GM19025 (cell line): ENCODE measurements around the gene PPM1H.
A peak's percentile ranks its signal among the peaks of the same experiment; 100 is the strongest.

ENCODE experiments used
- ATAC-seq: cut with Tn5 transposase; IDR thresholded peaks from one replicate; pipeline ENCODE4 v1.9.1; 2021; ENCODE audit warnings: mild to moderate bottlenecking, low read depth, moderate library complexity; ENCODE audit not compliant: unreplicated experiment

The PPM1H gene

GRCh38 chr12:62802984-62803383 lies 132.0 kb downstream of the PPM1H start:
- ATAC-seq, result no peak

- no peak for ATAC-seq
Measured at GRCh38 chr12:62802321-62802720, 132.6 kb downstream of the PPM1H start.

- ATAC-seq, result no peak
Measured at GRCh38 chr12:62801796-62802195, 133.2 kb downstream of the PPM1H start.

- no peak for ATAC-seq
Measured at GRCh38 chr12:62800707-62801400, 134.1 kb downstream of the PPM1H start.

- peak; percentile 42 for ATAC-seq
Measured at GRCh38 chr12:62799766-62800406, 135.1 kb downstream of the PPM1H start.

GRCh38 chr12:62799126-62799736 lies 135.7 kb downstream of the PPM1H start:
- peak; percentile 85 for ATAC-seq

GRCh38 chr12:62794218-62794583 lies 140.7 kb downstream of the PPM1H start:
- ATAC-seq, result no peak

GRCh38 chr12:62793256-62794217 lies 141.4 kb downstream of the PPM1H start:
- no peak for ATAC-seq

- no peak for ATAC-seq
Measured at GRCh38 chr12:62792236-62792870, 142.6 kb downstream of the PPM1H start.

GRCh38 chr12:62789851-62790250 lies 145.1 kb downstream of the PPM1H start:
- no peak for ATAC-seq

GRCh38 chr12:62787611-62788010 lies 147.3 kb downstream of the PPM1H start:
- ATAC-seq, result no peak

- ATAC-seq, result no peak
Measured at GRCh38 chr12:62787023-62787422, 147.9 kb downstream of the PPM1H start.

- ATAC-seq, result no peak
Measured at GRCh38 chr12:62785941-62786559, 148.9 kb downstream of the PPM1H start.

GRCh38 chr12:62784576-62784975 lies 150.4 kb downstream of the PPM1H start:
- ATAC-seq, result no peak

- ATAC-seq, result no peak
Measured at GRCh38 chr12:62783881-62784280, 151.1 kb downstream of the PPM1H start.

- no peak for ATAC-seq
Measured at GRCh38 chr12:62781136-62781880, 153.6 kb downstream of the PPM1H start.

GRCh38 chr12:62779488-62779887 lies 155.5 kb downstream of the PPM1H start:
- no peak for ATAC-seq

GRCh38 chr12:62778187-62778586 lies 156.8 kb downstream of the PPM1H start:
- ATAC-seq, result no peak

- no peak for ATAC-seq
Measured at GRCh38 chr12:62776997-62777396, 158.0 kb downstream of the PPM1H start.
